ENCODE data around the gene TST. TPM values are rescaled to one million over a fixed set of nuclear protein-coding genes. Genes with fewer than 3 reads are reported as not detected.

Gene TST
- total and polyA plus RNA-seq, 10 of the 15 experiments (the other 5 are each of a cell fraction or from before 2014, with no cell fraction given): 2.4 to 24.6 (median 10.4) TPM

DNA sequence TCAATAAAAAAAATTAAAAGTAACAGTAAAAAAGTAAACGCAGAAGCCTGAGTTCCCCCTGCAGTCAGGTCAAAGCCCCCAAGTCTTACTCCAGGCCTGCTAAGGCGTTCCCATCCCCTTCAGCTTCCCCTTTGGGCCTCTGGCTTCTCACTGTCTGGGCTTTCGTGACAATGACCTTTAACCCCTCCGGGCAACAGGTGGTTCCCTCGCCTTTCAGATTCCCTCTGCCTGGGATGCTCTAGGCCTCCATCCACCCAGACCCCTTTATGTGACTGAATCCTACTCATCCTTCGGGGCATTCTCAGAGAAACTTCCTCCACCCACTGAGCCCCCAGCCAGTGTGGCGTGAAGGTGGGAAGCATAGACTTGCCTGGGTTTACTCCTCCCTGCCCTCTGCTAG is 8.3 kb upstream of the TST start:
- no peak overlapping the region for H3K4me2 ChIP-seq (ENCODE audit: control insufficient read depth, insufficient read depth)
- FAIRE-seq: no peak
- no peaks in the 10 kb centered on the region for H4K20me1 ChIP-seq (ENCODE audit: control insufficient read depth, insufficient read depth)
- in situ Hi-C loops (cut with MboI) (no loop called here), intact Hi-C loops (cut with micrococcal nuclease; ENCODE audit: unreplicated experiment) (no loop called here)
- no peaks in the 10 kb centered on the region for H3K79me2 ChIP-seq (ENCODE audit: control insufficient read depth, insufficient read depth, low read length)
- no peak for DNase-seq (ENCODE audit: low read depth, low spot score)
- ATAC-seq: no peak
- H3K27ac ChIP-seq (ENCODE audit: control insufficient read depth, insufficient read depth): no peak overlapping the region
- no peaks in the 10 kb centered on the region for H3K27me3 ChIP-seq (replicated peaks in 1 of 2; ENCODE audit: control insufficient read depth in 2 of 2, insufficient read depth in 2 of 2, low read length in 1 of 2)
- ChIA-PET RAD21 (ENCODE audit: unreplicated experiment) (interaction anchor here (0.6 kb wide), 1 partner anchor 86 kb away, joined by 3 read pairs; no protein-coding TSS in a partner anchor), SMC1A (ENCODE audit: uncharacterized antibody, unreplicated experiment) (interaction anchor here (1.3 kb wide), 1 partner anchor 15 kb away, joined by 3 read pairs; no protein-coding TSS in a partner anchor), CTCF (no interaction called here), POLR2A (interaction anchor here (0.7 kb wide), 1 partner anchor 607 kb away, joined by 3 read pairs; no protein-coding TSS in a partner anchor)
- no peak overlapping the region for H3K4me3 ChIP-seq
- no peak overlapping the region for H2AFZ ChIP-seq (ENCODE audit: control insufficient read depth, low read depth, low read length)
- TF ChIP-seq POLR2AphosphoS2 (IDR thresholded peaks at IDR 0.05; ENCODE audit: low read depth, low read length) (no peak), FOXM1 (IDR thresholded peaks at IDR 0.05; ENCODE audit: low read depth, low read length) (no peak), TCF3 (IDR thresholded peaks at IDR 0.05; ENCODE audit: borderline replicate concordance, insufficient read depth, low read depth, low read length) (no peak), WRNIP1 (IDR thresholded peaks at IDR 0.05; ENCODE audit: borderline replicate concordance, low read depth, low read length) (no peak), FOXK2 (IDR thresholded peaks at IDR 0.05) (no peak), DPF2 (IDR thresholded peaks at IDR 0.05) (no peak), RBBP5 (conservative IDR thresholded peaks at IDR 0.05) (no peak), MXI1 (IDR thresholded peaks at IDR 0.05; ENCODE audit: low read depth, low read length) (no peak)
- no peaks in the 10 kb centered on the region for H3K36me3 ChIP-seq (ENCODE audit: control insufficient read depth in 2 of 2, insufficient read depth in 2 of 2, low read length in 1 of 2)
- 77% methylated on average over 7 of the region's 7 CpGs for WGBS (ENCODE audit: insufficient coverage, insufficient replicate concordance, low lambda C conversion rate, missing lambda C conversion rate)
- no peak overlapping the region for H3K9ac ChIP-seq (ENCODE audit: control insufficient read depth, insufficient read depth, low read length)
- H3K4me1 ChIP-seq (ENCODE audit: control insufficient read depth, insufficient read depth, low read length): no peaks in the 10 kb centered on the region
- BruUV-seq (replicated peaks): no TSS peak
- H3K9me3 ChIP-seq (replicated peaks; ENCODE audit: control insufficient read depth, insufficient read depth, low read length): no peaks in the 10 kb centered on the region

DNA sequence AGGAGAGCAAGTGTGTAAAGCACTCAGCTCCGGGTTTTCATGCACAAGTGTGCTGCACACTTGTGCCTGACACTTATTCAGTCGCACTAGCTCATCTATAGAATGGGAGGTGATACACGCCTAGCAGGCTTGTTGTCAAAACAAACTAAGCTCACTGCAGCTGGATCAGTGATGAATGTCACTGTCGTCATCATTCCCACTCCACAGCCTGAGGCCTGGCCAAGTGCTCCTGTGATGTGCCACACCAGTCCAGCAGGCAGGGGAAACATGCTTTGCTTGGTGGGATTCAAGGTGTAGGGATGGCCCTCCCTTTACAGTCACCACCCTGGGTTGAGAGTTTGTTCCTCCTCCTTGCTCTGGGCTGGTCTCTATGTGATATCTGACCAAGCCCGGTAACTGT is 7.1 kb upstream of the TST start:
- ChIA-PET CTCF (interaction anchor here (0.6 to 1.5 kb wide), 3 partner anchors 9 to 190 kb away, joined by 3 to 5 read pairs (median 4); no protein-coding TSS in a partner anchor), RAD21 (ENCODE audit: unreplicated experiment) (no interaction called here), POLR2A (interaction anchor here (0.8 kb wide), 1 partner anchor 10 kb away, joined by 3 read pairs; no protein-coding TSS in a partner anchor), SMC1A (ENCODE audit: uncharacterized antibody, unreplicated experiment) (no interaction called here)
- peaks cover 5% of the 10 kb centered on the region for H3K4me1 ChIP-seq (ENCODE audit: control insufficient read depth, insufficient read depth, low read length)
- H3K4me3 ChIP-seq: no peak overlapping the region
- H3K4me2 ChIP-seq (ENCODE audit: control insufficient read depth, insufficient read depth): no peak overlapping the region
- in situ Hi-C loops (cut with MboI) (no loop called here), intact Hi-C loops (cut with micrococcal nuclease; ENCODE audit: unreplicated experiment) (no loop called here)
- no TSS peak for BruUV-seq (replicated peaks)
- no peaks in the 10 kb centered on the region; a peak in 1 of 4 replicates for H3K36me3 ChIP-seq (ENCODE audit: control insufficient read depth in 2 of 2, insufficient read depth in 2 of 2, low read length in 1 of 2)
- H3K9ac ChIP-seq (ENCODE audit: control insufficient read depth, insufficient read depth, low read length): no peak overlapping the region
- DNase-seq (ENCODE audit: low read depth, low spot score): no peak
- H4K20me1 ChIP-seq (ENCODE audit: control insufficient read depth, insufficient read depth): no peaks in the 10 kb centered on the region
- no peak overlapping the region for H2AFZ ChIP-seq (ENCODE audit: control insufficient read depth, low read depth, low read length)
- 84% methylated on average over 5 of the region's 5 CpGs for WGBS (ENCODE audit: insufficient coverage, insufficient replicate concordance, low lambda C conversion rate, missing lambda C conversion rate)
- H3K79me2 ChIP-seq (ENCODE audit: control insufficient read depth, insufficient read depth, low read length): no peaks in the 10 kb centered on the region
- H3K27ac ChIP-seq (ENCODE audit: control insufficient read depth, insufficient read depth): no peak overlapping the region
- no peaks in the 10 kb centered on the region for H3K9me3 ChIP-seq (replicated peaks; ENCODE audit: control insufficient read depth, insufficient read depth, low read length)
- ATAC-seq: no peak
- no peak for FAIRE-seq
- no peaks in the 10 kb centered on the region for H3K27me3 ChIP-seq (replicated peaks in 1 of 2; ENCODE audit: control insufficient read depth in 2 of 2, insufficient read depth in 2 of 2, low read length in 1 of 2)
- TF ChIP-seq TCF3 (IDR thresholded peaks at IDR 0.05; ENCODE audit: borderline replicate concordance, insufficient read depth, low read depth, low read length) (no peak), JUNB (IDR thresholded peaks at IDR 0.05) (no peak), CBX3 (IDR thresholded peaks at IDR 0.05; ENCODE audit: borderline replicate concordance, low read depth) (no peak), SREBF2 (IDR thresholded peaks at IDR 0.05; ENCODE audit: low read length) (no peak)
- TF ChIP-seq, protein P1, sequence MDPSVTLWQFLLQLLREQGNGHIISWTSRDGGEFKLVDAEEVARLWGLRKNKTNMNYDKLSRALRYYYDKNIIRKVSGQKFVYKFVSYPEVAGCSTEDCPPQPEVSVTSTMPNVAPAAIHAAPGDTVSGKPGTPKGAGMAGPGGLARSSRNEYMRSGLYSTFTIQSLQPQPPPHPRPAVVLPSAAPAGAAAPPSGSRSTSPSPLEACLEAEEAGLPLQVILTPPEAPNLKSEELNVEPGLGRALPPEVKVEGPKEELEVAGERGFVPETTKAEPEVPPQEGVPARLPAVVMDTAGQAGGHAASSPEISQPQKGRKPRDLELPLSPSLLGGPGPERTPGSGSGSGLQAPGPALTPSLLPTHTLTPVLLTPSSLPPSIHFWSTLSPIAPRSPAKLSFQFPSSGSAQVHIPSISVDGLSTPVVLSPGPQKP (IDR thresholded peaks at IDR 0.05; ENCODE audit: low read depth, low read length): no peak
